ENCODE results near the gene CCNB2.

CCNB2 gene

DNA sequence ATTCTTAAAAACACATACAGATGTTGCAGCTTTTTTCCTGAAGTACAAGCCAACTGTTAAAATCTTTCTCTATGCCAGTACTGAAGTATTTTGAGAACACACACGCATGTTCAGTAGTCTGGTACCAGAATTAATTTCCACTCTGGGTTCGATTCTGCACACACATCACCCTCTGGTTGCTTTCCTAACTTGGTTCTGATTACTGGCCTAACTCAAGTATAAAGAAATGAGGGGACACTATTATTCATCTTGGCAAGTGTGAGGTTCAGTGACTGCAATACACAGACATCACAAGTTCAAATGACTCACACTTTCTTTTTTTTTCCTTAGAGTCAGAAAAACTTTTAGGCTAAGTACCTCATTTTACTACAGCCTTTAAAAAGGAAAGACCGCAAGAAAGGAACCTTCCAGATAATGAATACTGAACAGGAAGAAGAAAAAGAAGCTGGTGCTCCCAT, 64.3 kb downstream of the CCNB2 start:
- DNase-seq = no peak

DNA sequence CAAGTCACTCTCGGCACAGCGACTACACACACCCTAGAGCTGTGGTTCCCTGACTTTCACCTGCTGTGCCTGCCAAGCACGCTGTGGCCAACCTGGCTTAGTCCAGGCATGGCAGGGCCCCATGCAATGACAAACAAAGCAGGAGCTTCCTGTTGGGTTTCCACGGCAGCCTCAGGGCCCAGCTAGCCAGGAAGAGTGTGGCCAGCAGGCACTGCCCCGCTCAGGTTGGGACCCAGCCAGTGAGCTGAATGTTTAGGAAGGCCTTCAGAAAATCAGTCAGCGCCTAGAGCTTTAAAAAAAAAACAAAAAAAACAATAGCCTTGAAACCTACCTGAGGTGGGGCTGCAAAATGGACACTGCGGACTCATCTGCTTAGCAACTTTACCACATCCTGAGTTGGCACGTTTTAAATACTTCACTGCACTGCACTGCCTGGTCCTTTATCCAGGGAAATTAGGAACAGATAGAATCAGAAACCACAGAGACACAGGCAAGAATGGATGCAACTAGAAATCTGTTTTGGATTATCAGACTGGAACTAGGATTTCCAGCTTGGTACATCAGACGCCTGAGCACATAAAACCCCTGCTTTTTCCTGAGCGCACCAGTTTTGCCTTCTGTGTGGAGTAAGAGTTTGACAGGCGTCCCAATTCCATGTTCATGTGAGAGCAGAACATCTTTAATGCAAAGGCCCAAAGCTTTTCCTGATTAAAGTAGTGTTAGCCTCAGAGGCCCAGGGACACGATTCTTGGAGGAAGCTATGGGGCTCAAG, 65.5 kb downstream of the CCNB2 start:
- no peak for DNase-seq

DNA sequence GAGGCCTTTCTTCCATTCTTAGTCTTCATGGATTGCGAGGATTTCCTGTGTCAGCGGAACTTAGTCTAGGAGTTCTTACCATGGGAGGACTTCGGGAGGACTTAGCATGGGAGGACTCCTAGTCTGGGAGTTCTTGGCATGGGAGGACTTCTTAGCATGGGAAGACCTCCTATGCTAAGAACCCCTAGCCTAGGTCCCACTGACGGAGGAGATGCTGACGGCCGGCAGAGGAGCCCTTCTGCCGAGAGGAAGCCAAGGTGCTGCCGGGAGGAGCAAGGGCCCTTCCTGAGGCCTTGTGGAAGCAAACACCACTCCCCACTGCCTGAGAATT, 66.1 kb downstream of the CCNB2 start:
- DNase-seq = no peak

DNA sequence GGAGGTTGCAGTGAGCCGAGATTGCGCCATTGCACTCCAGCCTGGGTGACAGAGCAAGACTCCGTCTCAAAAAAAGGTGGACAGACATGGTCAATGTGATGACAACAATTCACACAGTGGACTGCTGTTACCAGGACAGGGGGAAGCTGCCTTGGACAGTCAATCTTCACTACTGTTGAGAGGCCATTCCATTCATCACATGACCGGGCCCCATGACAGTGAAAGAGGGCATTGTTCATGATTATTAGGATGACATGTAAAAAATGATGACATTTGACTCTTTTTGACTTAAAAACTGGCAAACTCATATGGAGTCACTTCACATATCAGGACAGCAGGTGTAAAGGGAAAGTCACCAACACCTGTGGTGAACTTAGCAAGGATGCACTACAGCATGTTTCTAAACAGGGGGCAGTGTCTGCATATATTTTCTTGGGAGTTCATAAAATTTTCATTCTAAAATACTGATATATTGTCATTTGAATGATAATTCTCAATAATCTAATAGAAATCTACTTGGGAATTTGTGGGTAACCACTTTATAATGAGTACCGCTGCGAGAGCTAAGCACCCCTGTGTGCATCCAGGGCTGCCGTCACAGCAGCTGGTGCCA, 67.4 kb downstream of the CCNB2 start:
- no peak for DNase-seq

DNA sequence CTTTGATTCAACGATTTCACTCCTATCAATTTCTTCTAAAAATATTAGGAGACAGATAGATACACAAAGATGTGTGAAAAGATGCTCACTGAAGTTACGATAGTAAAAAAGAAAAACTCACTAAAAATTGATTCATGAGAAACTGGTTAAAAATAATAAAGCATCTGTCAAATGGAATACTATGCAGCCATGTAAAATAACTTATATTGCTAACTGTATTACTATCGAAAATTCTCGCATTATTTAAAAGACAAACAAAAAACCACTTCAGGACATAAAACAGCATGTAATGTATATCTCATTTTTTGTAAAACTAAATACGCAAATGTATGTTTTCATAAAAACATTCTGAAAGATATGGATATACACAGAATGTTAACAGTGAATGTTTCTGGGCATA, 68.2 kb downstream of the CCNB2 start:
- no peak for DNase-seq

DNA sequence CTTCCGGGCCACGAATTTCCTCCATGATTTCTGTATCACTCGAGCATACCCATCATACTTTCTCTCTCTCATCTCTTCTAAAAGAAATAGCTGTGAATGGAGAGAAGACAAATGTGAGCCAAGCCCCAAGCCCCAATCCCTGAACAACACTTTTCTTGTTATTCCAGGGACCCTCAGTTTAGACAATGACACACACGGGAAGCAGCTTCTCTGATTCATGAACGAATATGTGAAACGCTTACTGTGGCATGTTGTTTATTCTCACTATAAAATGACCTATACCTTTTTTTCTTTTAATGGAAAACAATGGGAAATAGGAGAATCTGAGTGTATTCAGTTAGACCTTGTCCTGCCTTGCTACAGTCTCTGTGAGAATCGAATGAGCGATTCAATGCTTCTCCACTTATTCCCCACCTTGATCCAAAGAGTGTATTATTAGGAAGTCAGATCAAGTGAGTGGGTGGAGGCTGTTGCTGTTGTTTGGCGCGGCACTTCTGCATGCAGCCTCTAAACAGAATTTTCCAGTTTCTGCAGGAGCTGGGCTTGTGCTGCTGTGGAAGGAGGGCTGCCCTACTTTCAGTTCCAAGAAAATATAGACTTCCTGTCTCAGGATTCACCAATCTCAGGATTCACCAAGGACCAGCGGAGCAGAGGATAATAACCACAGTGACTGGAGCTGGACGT, 69.3 kb downstream of the CCNB2 start:
- no peak for DNase-seq
